Skeletal muscle tissue (tissue), 4 donors: Measurements from ENCODE around the gene SPAG9. TPM values are rescaled to one million over a fixed set of nuclear protein-coding genes. Genes with fewer than 3 reads are reported as not detected.

Experiments
- H3K27ac ChIP-seq: one replicate; pipeline ENCODE4 v1.7.0; 2013; ENCODE audit warnings: mild to moderate bottlenecking, low read depth, low read length, inconsistent platforms
- H3K27me3 ChIP-seq, 3 donors: one replicate each; pipeline ENCODE4 v1.7.0; 2013; ENCODE audit warnings: low read length in 3 of 3; ENCODE audit not compliant: control insufficient read depth in 3 of 3, insufficient read depth in 3 of 3
- H3K36me3 ChIP-seq, 3 donors: one replicate each; pipeline ENCODE4 v1.7.0; 2013; ENCODE audit warnings: low read length in 3 of 3; ENCODE audit not compliant: control insufficient read depth in 3 of 3, insufficient read depth in 3 of 3
- H3K4me1 ChIP-seq, 3 donors: one replicate each; pipeline ENCODE4 v1.7.0; 2013; ENCODE audit warnings: low read length in 3 of 3, mild to moderate bottlenecking in 3 of 3; ENCODE audit not compliant: control insufficient read depth in 3 of 3, insufficient read depth in 3 of 3
- H3K4me3 ChIP-seq, 3 donors: one replicate each; pipeline ENCODE4 v1.7.0; 2013; ENCODE audit warnings: low read length in 3 of 3
- H3K9ac ChIP-seq, 3 donors: one replicate each; pipeline ENCODE4 v1.7.0; 2013; ENCODE audit warnings: low read length in 3 of 3, mild to moderate bottlenecking in 3 of 3, moderate library complexity in 2 of 3, low read depth in 1 of 3
- H3K9me3 ChIP-seq, 3 donors: one replicate each; pipeline ENCODE4 v1.7.0; 2013; ENCODE audit warnings: low read length in 3 of 3; ENCODE audit not compliant: control insufficient read depth in 3 of 3
- total RNA-seq: library from RNA; depleted of rRNA; stranded (reverse); fragments of >200 nt; gene quantifications from one replicate; pipeline ENCODE4 v1.2.3, GENCODE V29; 2014
- donor health status: Osteomylitis.

The SPAG9 gene
- total RNA-seq, 1 donor from 2014 or later: 92.9 TPM

GRCh38 chr17:50977487-50978159, 143.0 kb downstream of the SPAG9 start:
- Histone ChIP-seq H3K9me3 (no peaks in the 10 kb centered on the region), H3K27me3 (no peaks in the 10 kb centered on the region), H3K9ac (no peak overlapping the region), H3K27ac (no peak overlapping the region), H3K36me3 (peaks cover 33 to 69% (median 57%) of the 10 kb centered on the region in 3 donors), H3K4me3 (no peak overlapping the region), H3K4me1 (no peaks in the 10 kb centered on the region)

GRCh38 chr17:50976951-50977472, 143.7 kb downstream of the SPAG9 start:
- H3K4me3 ChIP-seq: no peak overlapping the region
- H3K27ac ChIP-seq: no peak overlapping the region
- H3K4me1 ChIP-seq: no peaks in the 10 kb centered on the region
- no peaks in the 10 kb centered on the region for H3K9me3 ChIP-seq
- H3K36me3 ChIP-seq: peaks cover 33 to 66% (median 57%) of the 10 kb centered on the region in 3 donors
- H3K27me3 ChIP-seq: no peaks in the 10 kb centered on the region
- no peak overlapping the region for H3K9ac ChIP-seq

GRCh38 chr17:50973557-50974494, 146.8 kb downstream of the SPAG9 start:
- H3K27ac ChIP-seq: no peak overlapping the region
- H3K36me3 ChIP-seq: peaks cover 25 to 65% (median 51%) of the 10 kb centered on the region in 3 donors
- no peaks in the 10 kb centered on the region for H3K27me3 ChIP-seq

GRCh38 chr17:50972577-50972976, 148.1 kb downstream of the SPAG9 start:
- no peaks in the 10 kb centered on the region for H3K27me3 ChIP-seq
- H3K27ac ChIP-seq: no peak overlapping the region
- H3K36me3 ChIP-seq: peaks cover 21 to 53% (median 41%) of the 10 kb centered on the region in 3 donors
- no peak overlapping the region for H3K9ac ChIP-seq
- no peaks in the 10 kb centered on the region for H3K9me3 ChIP-seq
- H3K4me1 ChIP-seq: peaks cover 0 to 6% (median 0%) of the 10 kb centered on the region in 3 donors
- H3K4me3 ChIP-seq: no peak overlapping the region

More at GRCh38 chr17:50973557-50974494, 146.8 kb downstream of the SPAG9 start:
- H3K4me3 ChIP-seq: no peak overlapping the region
- no peaks in the 10 kb centered on the region for H3K4me1 ChIP-seq
- H3K9ac ChIP-seq: no peak overlapping the region
- no peaks in the 10 kb centered on the region for H3K9me3 ChIP-seq

GRCh38 chr17:50967795-50968194, 152.9 kb downstream of the SPAG9 start:
- Histone ChIP-seq H3K4me3 (no peak overlapping the region), H3K9me3 (no peaks in the 10 kb centered on the region), H3K9ac (peak overlapping the region in 1 of 3 donors; percentile 27), H3K36me3 (peaks cover 9 to 35% (median 18%) of the 10 kb centered on the region in 3 donors), H3K27ac (peak overlapping the region; percentile 32), H3K4me1 (peaks cover 0 to 9% (median 0%) of the 10 kb centered on the region in 3 donors), H3K27me3 (no peaks in the 10 kb centered on the region)

GRCh38 chr17:50966163-50966666, 154.5 kb downstream of the SPAG9 start:
- Histone ChIP-seq H3K4me3 (no peak overlapping the region), H3K9me3 (no peaks in the 10 kb centered on the region), H3K27ac (no peak overlapping the region), H3K9ac (no peak overlapping the region), H3K36me3 (peaks cover 9 to 39% (median 18%) of the 10 kb centered on the region in 3 donors), H3K4me1 (peaks cover 0 to 9% (median 0%) of the 10 kb centered on the region in 3 donors), H3K27me3 (no peaks in the 10 kb centered on the region)

GRCh38 chr17:50963139-50963538, 157.5 kb downstream of the SPAG9 start:
- H3K4me1 ChIP-seq: peaks cover 0 to 5% (median 0%) of the 10 kb centered on the region in 3 donors
- peaks cover 2 to 23% (median 13%) of the 10 kb centered on the region in 3 donors for H3K36me3 ChIP-seq
- H3K27ac ChIP-seq: no peak overlapping the region
- no peak overlapping the region for H3K9ac ChIP-seq
- no peaks in the 10 kb centered on the region for H3K27me3 ChIP-seq
- H3K9me3 ChIP-seq: no peaks in the 10 kb centered on the region
- H3K4me3 ChIP-seq: no peak overlapping the region

- H3K9ac ChIP-seq: no peak overlapping the region
- no peaks in the 10 kb centered on the region for H3K27me3 ChIP-seq
- no peaks in the 10 kb centered on the region for H3K9me3 ChIP-seq
- peaks cover 0 to 19% (median 15%) of the 10 kb centered on the region in 3 donors for H3K36me3 ChIP-seq
- peaks cover 4 to 8% (median 6%) of the 10 kb centered on the region in 3 donors for H3K4me1 ChIP-seq
- H3K27ac ChIP-seq: no peak overlapping the region
- no peak overlapping the region for H3K4me3 ChIP-seq
Observed at GRCh38 chr17:50961282-50962220, 159.1 kb downstream of the SPAG9 start.

- Histone ChIP-seq H3K4me1 (peaks cover 24 to 30% (median 29%) of the 10 kb centered on the region in 3 donors), H3K27ac (no peak overlapping the region), H3K4me3 (no peak overlapping the region), H3K9ac (no peak overlapping the region), H3K9me3 (no peaks in the 10 kb centered on the region), H3K27me3 (no peaks in the 10 kb centered on the region), H3K36me3 (peaks cover 0 to 6% (median 3%) of the 10 kb centered on the region in 3 donors)
Observed at GRCh38 chr17:50959341-50959740, 161.3 kb downstream of the SPAG9 start.
